ENCODE data around the gene ADGRG4. TPM values are rescaled to one million over a fixed set of nuclear protein-coding genes. Genes with fewer than 3 reads are reported as not detected.
"Not testable (repeated sequence)": the region's sequence is repeated elsewhere in the genome, so short reads cannot be mapped to it uniquely, and the experiment has no call there.

Gene ADGRG4
- not detected for total RNA-seq

- ATAC-seq (replicated peaks); H3K36me3 Mint-ChIP-seq (ENCODE audit: low read depth); H3K9me3 Mint-ChIP-seq; H3K4me1 Mint-ChIP-seq; H3K27ac Mint-ChIP-seq; H3K4me3 Mint-ChIP-seq; H3K27me3 Mint-ChIP-seq: not testable (repeated sequence)
Observed at GRCh38 chrX:136300721-136301120, at the start of gene ADGRG4. Gene ADGRG4 (plus strand): TSS chrX:136300963. CDS start chrX:136308778, 7,815 bp downstream.

GRCh38 chrX:136251041-136251991, 49.4 kb upstream of the ADGRG4 start, which contains the start of gene MAP7D3:
Gene MAP7D3 (minus strand): TSS chrX:136251400. CDS start chrX:136251358, 42 bp downstream.
- H3K27me3 Mint-ChIP-seq, result no peaks in the 10 kb centered on the region
- peak; percentile 92 for ATAC-seq (replicated peaks)
- H3K27ac Mint-ChIP-seq, result peak within 1 kb of the TSS; percentile 83
- H3K4me3 Mint-ChIP-seq, result peak within 1 kb of the TSS; percentile 82
- peaks cover 4% of the 10 kb centered on the region for H3K4me1 Mint-ChIP-seq
- no peaks in the 10 kb centered on the region for H3K9me3 Mint-ChIP-seq
- peaks cover 7% of the 10 kb centered on the region for H3K36me3 Mint-ChIP-seq (ENCODE audit: low read depth)

- Mint-ChIP-seq H3K4me1 (peaks cover 5% of the 10 kb centered on the region), H3K27me3 (no peaks in the 10 kb centered on the region), H3K27ac (no peak overlapping the region), H3K36me3 (ENCODE audit: low read depth) (no peaks in the 10 kb centered on the region), H3K9me3 (no peaks in the 10 kb centered on the region), H3K4me3 (no peak overlapping the region)
- ATAC-seq (replicated peaks), result no peak
Observed at GRCh38 chrX:136255541-136255940, 45.2 kb upstream of the ADGRG4 start.

GRCh38 chrX:136256026-136256425, 44.7 kb upstream of the ADGRG4 start:
- no peak for ATAC-seq (replicated peaks)
- Mint-ChIP-seq H3K4me1 (peaks cover 5% of the 10 kb centered on the region), H3K27ac (no peak overlapping the region), H3K9me3 (no peaks in the 10 kb centered on the region), H3K4me3 (no peak overlapping the region), H3K36me3 (ENCODE audit: low read depth) (no peaks in the 10 kb centered on the region), H3K27me3 (no peaks in the 10 kb centered on the region)

GRCh38 chrX:136258951-136259350, 41.8 kb upstream of the ADGRG4 start:
- peak overlapping the region; percentile 28 for H3K4me3 Mint-ChIP-seq
- no peaks in the 10 kb centered on the region for H3K9me3 Mint-ChIP-seq
- no peaks in the 10 kb centered on the region for H3K27me3 Mint-ChIP-seq
- no peak overlapping the region for H3K27ac Mint-ChIP-seq
- H3K4me1 Mint-ChIP-seq, result peaks cover 5% of the 10 kb centered on the region
- no peaks in the 10 kb centered on the region for H3K36me3 Mint-ChIP-seq (ENCODE audit: low read depth)
- ATAC-seq (replicated peaks), result no peak

GRCh38 chrX:136259543-136259942, 41.2 kb upstream of the ADGRG4 start:
- Mint-ChIP-seq H3K4me1 (peaks cover 5% of the 10 kb centered on the region), H3K27ac (no peak overlapping the region), H3K4me3 (peak overlapping the region; percentile 28), H3K9me3 (no peaks in the 10 kb centered on the region), H3K27me3 (no peaks in the 10 kb centered on the region), H3K36me3 (ENCODE audit: low read depth) (no peaks in the 10 kb centered on the region)
- peak; percentile 86 for ATAC-seq (replicated peaks)

GRCh38 chrX:136260776-136261175, 40.0 kb upstream of the ADGRG4 start:
- H3K4me3 Mint-ChIP-seq, result no peak overlapping the region
- ATAC-seq (replicated peaks), result peak; percentile 18
- H3K27me3 Mint-ChIP-seq, result no peaks in the 10 kb centered on the region

GRCh38 chrX:136261321-136261720, 39.4 kb upstream of the ADGRG4 start:
- peaks cover 5% of the 10 kb centered on the region for H3K4me1 Mint-ChIP-seq
- no peak overlapping the region for H3K4me3 Mint-ChIP-seq
- no peak overlapping the region for H3K27ac Mint-ChIP-seq
- ATAC-seq (replicated peaks), result no peak
- H3K9me3 Mint-ChIP-seq, result no peaks in the 10 kb centered on the region
- no peaks in the 10 kb centered on the region for H3K36me3 Mint-ChIP-seq (ENCODE audit: low read depth)
- H3K27me3 Mint-ChIP-seq, result no peaks in the 10 kb centered on the region

More at GRCh38 chrX:136260776-136261175, 40.0 kb upstream of the ADGRG4 start:
- peaks cover 5% of the 10 kb centered on the region for H3K4me1 Mint-ChIP-seq
- no peaks in the 10 kb centered on the region for H3K9me3 Mint-ChIP-seq
- no peaks in the 10 kb centered on the region for H3K36me3 Mint-ChIP-seq (ENCODE audit: low read depth)
- H3K27ac Mint-ChIP-seq, result no peak overlapping the region

GRCh38 chrX:136262243-136262642, 38.5 kb upstream of the ADGRG4 start:
- peaks cover 5% of the 10 kb centered on the region for H3K4me1 Mint-ChIP-seq
- H3K36me3 Mint-ChIP-seq (ENCODE audit: low read depth), result no peaks in the 10 kb centered on the region
- no peaks in the 10 kb centered on the region for H3K27me3 Mint-ChIP-seq
- H3K4me3 Mint-ChIP-seq, result no peak overlapping the region
- no peaks in the 10 kb centered on the region for H3K9me3 Mint-ChIP-seq
- no peak overlapping the region for H3K27ac Mint-ChIP-seq
- no peak for ATAC-seq (replicated peaks)

- H3K36me3 Mint-ChIP-seq (ENCODE audit: low read depth), result no peaks in the 10 kb centered on the region
- no peak for ATAC-seq (replicated peaks)
- peaks cover 5% of the 10 kb centered on the region for H3K4me1 Mint-ChIP-seq
- no peak overlapping the region for H3K27ac Mint-ChIP-seq
- no peaks in the 10 kb centered on the region for H3K27me3 Mint-ChIP-seq
- H3K4me3 Mint-ChIP-seq, result no peak overlapping the region
- no peaks in the 10 kb centered on the region for H3K9me3 Mint-ChIP-seq
Observed at GRCh38 chrX:136262812-136263315, 37.9 kb upstream of the ADGRG4 start.

- no peaks in the 10 kb centered on the region for H3K9me3 Mint-ChIP-seq
- H3K27me3 Mint-ChIP-seq, result no peaks in the 10 kb centered on the region
- H3K4me3 Mint-ChIP-seq, result no peak overlapping the region
- no peak for ATAC-seq (replicated peaks)
- H3K36me3 Mint-ChIP-seq (ENCODE audit: low read depth), result no peaks in the 10 kb centered on the region
- H3K27ac Mint-ChIP-seq, result no peak overlapping the region
- H3K4me1 Mint-ChIP-seq, result no peaks in the 10 kb centered on the region
Observed at GRCh38 chrX:136266828-136267227, 33.9 kb upstream of the ADGRG4 start.

GRCh38 chrX:136268051-136269048, 32.4 kb upstream of the ADGRG4 start:
- H3K27ac Mint-ChIP-seq, result no peak overlapping the region
- ATAC-seq (replicated peaks), result peak; percentile 43

GRCh38 chrX:136269921-136270320, 30.8 kb upstream of the ADGRG4 start:
- no peak overlapping the region for H3K27ac Mint-ChIP-seq
- H3K4me1 Mint-ChIP-seq, result no peaks in the 10 kb centered on the region
- no peaks in the 10 kb centered on the region for H3K36me3 Mint-ChIP-seq (ENCODE audit: low read depth)
- no peak for ATAC-seq (replicated peaks)
- H3K27me3 Mint-ChIP-seq, result no peaks in the 10 kb centered on the region
- no peak overlapping the region for H3K4me3 Mint-ChIP-seq
- H3K9me3 Mint-ChIP-seq, result no peaks in the 10 kb centered on the region

More at GRCh38 chrX:136268051-136269048, 32.4 kb upstream of the ADGRG4 start:
- Mint-ChIP-seq H3K4me3 (no peak overlapping the region), H3K36me3 (ENCODE audit: low read depth) (no peaks in the 10 kb centered on the region), H3K9me3 (no peaks in the 10 kb centered on the region), H3K4me1 (no peaks in the 10 kb centered on the region), H3K27me3 (no peaks in the 10 kb centered on the region)

- Mint-ChIP-seq H3K36me3 (ENCODE audit: low read depth) (no peaks in the 10 kb centered on the region), H3K4me3 (no peak overlapping the region)
Observed at GRCh38 chrX:136271300-136271699, 29.5 kb upstream of the ADGRG4 start.

More at GRCh38 chrX:136271300-136271699, 29.5 kb upstream of the ADGRG4 start:
- no peaks in the 10 kb centered on the region for H3K27me3 Mint-ChIP-seq
- H3K4me1 Mint-ChIP-seq, result no peaks in the 10 kb centered on the region
- no peaks in the 10 kb centered on the region for H3K9me3 Mint-ChIP-seq
- ATAC-seq (replicated peaks), result no peak
- no peak overlapping the region for H3K27ac Mint-ChIP-seq
